GM23338 (cell line): ENCODE results near the gene UBASH3B. TPM values are rescaled to one million over a fixed set of nuclear protein-coding genes. Genes with fewer than 3 reads are reported as not detected.

Source experiments
- ATAC-seq: fragments of 200-7000 bp; cut with Tn5 transposase; 3 replicates; pipeline ENCODE4 v1.9.1; 2020
- DNase-seq: peaks from one replicate; pipeline ENCODE4 v3.0.0-alpha.2; 2015; ENCODE audit warnings: low spot score
- H2AFZ ChIP-seq: fragments of 200-600 bp; sonication (generic); 2 replicates; pipeline ENCODE4 v1.8.0; 2016; ENCODE audit warnings: antibody characterized with exemption, mild to moderate bottlenecking, moderate library complexity
- H3F3A ChIP-seq: fragments of 200-600 bp; sonication (generic); replicated peaks from 2 replicates; pipeline ENCODE4 v1.8.0; 2017; ENCODE audit warnings: antibody characterized with exemption, mixed run types, low read depth
- H3K27ac ChIP-seq: fragments of 200-600 bp; sonication (generic); 2 replicates; pipeline ENCODE4 v1.6.1; 2016; ENCODE audit warnings: low read depth
- H3K27me3 ChIP-seq: fragments of 200-600 bp; sonication (generic); 2 replicates; pipeline ENCODE4 v1.8.0; 2016; ENCODE audit warnings: mild to moderate bottlenecking, mixed run types, moderate library complexity; ENCODE audit not compliant: insufficient read depth
- H3K36me3 ChIP-seq: fragments of 200-600 bp; sonication (generic); 2 replicates; pipeline ENCODE4 v1.8.0; 2016; ENCODE audit warnings: mild to moderate bottlenecking; ENCODE audit not compliant: insufficient read depth
- H3K4me1 ChIP-seq: fragments of 200-600 bp; sonication (generic); 2 replicates; pipeline ENCODE4 v1.8.0; 2016; ENCODE audit warnings: mild to moderate bottlenecking, moderate library complexity; ENCODE audit not compliant: insufficient read depth
- H3K4me2 ChIP-seq: fragments of 200-600 bp; sonication (generic); 2 replicates; pipeline ENCODE4 v1.7.1; 2017; ENCODE audit warnings: mixed run types
- H3K4me3 ChIP-seq: fragments of 200-600 bp; sonication (generic); 2 replicates; pipeline ENCODE4 v1.6.1; 2016; ENCODE audit warnings: mixed run types
- H3K79me2 ChIP-seq: fragments of 200-600 bp; sonication (generic); replicated peaks from 2 replicates; pipeline ENCODE4 v1.8.0; 2017; ENCODE audit warnings: mild to moderate bottlenecking; ENCODE audit not compliant: insufficient read depth
- H3K9me2 ChIP-seq: fragments of 200-600 bp; sonication (generic); 2 replicates; pipeline ENCODE4 v1.8.0; 2017; ENCODE audit not compliant: insufficient read depth
- H4K20me1 ChIP-seq: fragments of 200-600 bp; sonication (generic); replicated peaks from 2 replicates; pipeline ENCODE4 v1.8.0; 2017; ENCODE audit warnings: mild to moderate bottlenecking; ENCODE audit not compliant: insufficient read depth
- H3K27ac Mint-ChIP-seq: 2 replicates; pipeline ENCODE4 v1.8.0; 2020; ENCODE audit warnings: inconsistent platforms, mild to moderate bottlenecking, moderate library complexity, mixed read lengths
- H3K27me3 Mint-ChIP-seq: 3 replicates; pipeline ENCODE4 v1.8.0; 2022; ENCODE audit warnings: low read depth, mild to moderate bottlenecking, moderate library complexity, mixed read lengths, inconsistent platforms; ENCODE audit not compliant: insufficient read depth, poor library complexity
- H3K36me3 Mint-ChIP-seq: 3 replicates; pipeline ENCODE4 v1.8.0; 2021; ENCODE audit warnings: low read depth, mild to moderate bottlenecking, inconsistent platforms, moderate library complexity, mixed read lengths
- H3K4me1 Mint-ChIP-seq: 3 replicates; pipeline ENCODE4 v1.8.0; 2020; ENCODE audit warnings: mild to moderate bottlenecking, inconsistent platforms, mixed read lengths
- H3K4me3 Mint-ChIP-seq: 3 replicates; pipeline ENCODE4 v1.8.0; 2021; ENCODE audit warnings: moderate library complexity, mild to moderate bottlenecking, inconsistent platforms, mixed read lengths
- H3K9me3 Mint-ChIP-seq: 3 replicates; pipeline ENCODE4 v1.8.0; 2020; ENCODE audit warnings: moderate library complexity, mild to moderate bottlenecking, inconsistent platforms, mixed read lengths
- CREB1 ChIP-seq: fragments of 250-450 bp; sonication (Bioruptor Pico); IDR thresholded peaks from 2 replicates; pipeline ENCODE4 v1.5.0; 2020; ENCODE audit warnings: low read depth, mild to moderate bottlenecking, moderate library complexity
- CTCF ChIP-seq, 2 experiments: fragments of 200-600 bp in 1 of 2; sonication (generic) in 1 of 2; conservative IDR thresholded peaks; 2 replicates each; pipeline versions ENCODE4 v1.5.1 to v1.6.1; 2016 to 2017; ENCODE audit warnings: antibody characterized with exemption in 2 of 2, low read depth in 2 of 2, mild to moderate bottlenecking in 2 of 2, moderate library complexity in 1 of 2
- EZH2 ChIP-seq: fragments of 200-600 bp; sonication (generic); IDR thresholded peaks from one replicate; pipeline ENCODE4 v1.8.0; 2017; ENCODE audit warnings: antibody characterized with exemption, mild to moderate bottlenecking, low read depth; ENCODE audit not compliant: unreplicated experiment
- EZH2phosphoT487 ChIP-seq: fragments of 200-600 bp; sonication (generic); IDR thresholded peaks from one replicate; pipeline ENCODE4 v1.8.1; 2018; ENCODE audit warnings: antibody characterized with exemption; ENCODE audit not compliant: unreplicated experiment
- JUNB ChIP-seq: IDR thresholded peaks from one replicate; pipeline ENCODE4 v1.6.1; 2016; ENCODE audit warnings: antibody characterized with exemption; ENCODE audit not compliant: unreplicated experiment
- NANOG ChIP-seq: IDR thresholded peaks from 2 replicates; pipeline ENCODE4 v1.6.1; 2016; ENCODE audit warnings: antibody characterized with exemption, borderline replicate concordance
- POLR2AphosphoS5 ChIP-seq: IDR thresholded peaks from 2 replicates; pipeline ENCODE4 v1.6.1; 2016; ENCODE audit warnings: antibody characterized with exemption, low read depth
- REST ChIP-seq: IDR thresholded peaks from one replicate; pipeline ENCODE4 v1.6.1; 2018; ENCODE audit warnings: antibody characterized with exemption; ENCODE audit not compliant: unreplicated experiment
- STAT1 ChIP-seq: IDR thresholded peaks from one replicate; pipeline ENCODE4 v1.6.1; 2016; ENCODE audit warnings: antibody characterized with exemption; ENCODE audit not compliant: unreplicated experiment
- ZNF114 ChIP-seq: fragments of 250-450 bp; sonication (Bioruptor Pico); IDR thresholded peaks from 2 replicates; pipeline ENCODE4 v1.5.0; 2020; ENCODE audit warnings: mild to moderate bottlenecking, moderate library complexity
- ZNF331 ChIP-seq: fragments of 250-450 bp; sonication (Bioruptor Pico); IDR thresholded peaks from 2 replicates; pipeline ENCODE4 v1.5.0; 2020; ENCODE audit warnings: low read depth, mild to moderate bottlenecking, moderate library complexity
- polyA plus RNA-seq: library from polyadenylated mRNA; unstranded; fragments of >200 nt; fragmentation: Nextera tagmentation; extraction: Ambion mirVana; gene quantifications from 2 replicates; pipeline ENCODE4 v1.2.1, GENCODE V29; 2016
- total RNA-seq: library from RNA; depleted of rRNA; stranded (reverse); fragments of >200 nt; shearing (Covaris generic); gene quantifications from 2 replicates; pipeline ENCODE4 v1.2.3, GENCODE V29; 2014
- TF ChIP-seq, protein P1 (sequence below): IDR thresholded peaks from 2 replicates; pipeline ENCODE4 v1.6.1; 2016; ENCODE audit warnings: antibody characterized with exemption

The UBASH3B gene
- total and polyA plus RNA-seq, 2 experiments from 2014 or later, result 2.1 to 12.0 TPM

DNA sequence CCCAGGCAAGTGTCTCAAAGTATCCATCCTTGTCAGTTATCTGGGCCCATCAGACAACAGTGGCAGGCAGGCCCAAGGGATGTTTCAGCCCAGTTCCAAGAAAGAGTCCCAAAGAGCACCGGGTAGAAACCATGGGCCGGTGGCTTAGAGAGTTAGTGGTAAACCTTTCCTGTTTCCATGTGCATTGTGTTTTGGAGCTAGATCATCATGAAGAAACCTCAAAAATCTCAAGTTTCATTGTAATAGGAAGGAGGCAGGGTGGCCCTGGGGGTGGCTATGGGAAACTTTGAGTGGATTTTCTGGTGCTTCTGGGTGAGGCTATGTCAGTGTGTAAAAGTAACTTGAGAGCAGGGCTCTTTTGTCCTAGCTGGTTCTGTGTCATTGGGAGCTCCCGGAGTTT, 68.1 kb downstream of the UBASH3B start:
- ATAC-seq (no peak; the same call in 2 of the 3 replicates), DNase-seq (no peak)
- no peak overlapping the region for H3K4me3 Mint-ChIP-seq
- H3K4me1 Mint-ChIP-seq, result peaks cover 24% of the 10 kb centered on the region
- H3K36me3 Mint-ChIP-seq, result no peaks in the 10 kb centered on the region
- H3F3A ChIP-seq, result no peaks in the 10 kb centered on the region
- H3K79me2 ChIP-seq, result no peaks in the 10 kb centered on the region
- no peak overlapping the region for H3K4me2 ChIP-seq
- H2AFZ ChIP-seq, result no peak overlapping the region
- H3K27me3 Mint-ChIP-seq, result peaks cover 5% of the 10 kb centered on the region
- no peaks in the 10 kb centered on the region for H3K27me3 ChIP-seq
- peaks cover 11% of the 10 kb centered on the region; the same call in 1 of the 2 replicates for H3K4me1 ChIP-seq
- no peak overlapping the region for H3K4me3 ChIP-seq
- H3K36me3 ChIP-seq, result no peaks in the 10 kb centered on the region
- no peaks in the 10 kb centered on the region for H4K20me1 ChIP-seq
- no peaks in the 10 kb centered on the region for H3K9me3 Mint-ChIP-seq
- H3K27ac ChIP-seq, result no peak overlapping the region
- H3K27ac Mint-ChIP-seq, result no peak overlapping the region
- H3K9me2 ChIP-seq, result no peaks in the 10 kb centered on the region
- TF ChIP-seq CTCF (conservative IDR thresholded peaks at IDR 0.05; ENCODE audit: low read depth in 2 of 2) (no peak), CREB1 (CRISPR knock-in tag) (no peak), EZH2 (no peak), REST (no peak), STAT1 (no peak), ZNF114 (CRISPR knock-in tag) (no peak), POLR2AphosphoS5 (no peak), NANOG (no peak), EZH2phosphoT487 (no peak), JUNB (no peak), ZNF331 (CRISPR knock-in tag) (no peak)
- TF ChIP-seq, protein P1, sequence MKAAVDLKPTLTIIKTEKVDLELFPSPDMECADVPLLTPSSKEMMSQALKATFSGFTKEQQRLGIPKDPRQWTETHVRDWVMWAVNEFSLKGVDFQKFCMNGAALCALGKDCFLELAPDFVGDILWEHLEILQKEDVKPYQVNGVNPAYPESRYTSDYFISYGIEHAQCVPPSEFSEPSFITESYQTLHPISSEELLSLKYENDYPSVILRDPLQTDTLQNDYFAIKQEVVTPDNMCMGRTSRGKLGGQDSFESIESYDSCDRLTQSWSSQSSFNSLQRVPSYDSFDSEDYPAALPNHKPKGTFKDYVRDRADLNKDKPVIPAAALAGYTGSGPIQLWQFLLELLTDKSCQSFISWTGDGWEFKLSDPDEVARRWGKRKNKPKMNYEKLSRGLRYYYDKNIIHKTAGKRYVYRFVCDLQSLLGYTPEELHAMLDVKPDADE, result no peak
